Liver (tissue), 9 donors: ENCODE data around the gene STK25. TPM values are rescaled to one million over a fixed set of nuclear protein-coding genes. Genes with fewer than 3 reads are reported as not detected.
"Not testable (repeated sequence)": the region's sequence is repeated elsewhere in the genome, so short reads cannot be mapped to it uniquely, and the experiment has no call there.

Source experiments
- DNase-seq: peaks from one replicate; pipeline ENCODE4 v3.0.0-alpha.2; 2017; ENCODE audit warnings: low spot score
- H3K27ac ChIP-seq, 2 donors: one replicate each; pipeline ENCODE4 v1.7.0; 2013; ENCODE audit warnings: inconsistent platforms in 2 of 2, low read length in 2 of 2, control low read depth in 1 of 2, low read depth in 1 of 2, mild to moderate bottlenecking in 1 of 2
- H3K27me3 ChIP-seq, 4 donors: one replicate each; pipeline versions ENCODE4 v1.6.1 to v1.7.0; 2013; ENCODE audit warnings: low read length in 3 of 4, inconsistent platforms in 1 of 4, mild to moderate bottlenecking in 1 of 4, moderate library complexity in 1 of 4; ENCODE audit not compliant: control insufficient read depth in 4 of 4, insufficient read depth in 4 of 4
- H3K36me3 ChIP-seq, 4 donors: one replicate each; pipeline versions ENCODE4 v1.6.1 to v1.7.0; 2013; ENCODE audit warnings: low read length in 3 of 4, mild to moderate bottlenecking in 3 of 4, low read depth in 1 of 4, moderate library complexity in 1 of 4; ENCODE audit not compliant: control insufficient read depth in 4 of 4, insufficient read depth in 3 of 4
- H3K4me1 ChIP-seq, 4 donors: one replicate each; pipeline versions ENCODE4 v1.6.1 to v1.7.0; 2013; ENCODE audit warnings: low read length in 3 of 4, mild to moderate bottlenecking in 3 of 4, moderate library complexity in 1 of 4; ENCODE audit not compliant: control insufficient read depth in 4 of 4, insufficient read depth in 4 of 4
- H3K4me3 ChIP-seq, 3 donors: one replicate each; pipeline versions ENCODE4 v1.6.1 to v1.7.0; 2013; ENCODE audit warnings: low read length in 3 of 3, control low read depth in 1 of 3, low read depth in 1 of 3, mild to moderate bottlenecking in 1 of 3
- H3K9ac ChIP-seq, 2 donors: one replicate each; pipeline ENCODE4 v1.7.0; 2013; ENCODE audit warnings: low read length in 2 of 2, mild to moderate bottlenecking in 2 of 2, moderate library complexity in 2 of 2, control low read depth in 1 of 2, low read depth in 1 of 2
- H3K9me3 ChIP-seq, 4 donors: one replicate each; pipeline versions ENCODE4 v1.6.1 to v1.7.0; 2013; ENCODE audit warnings: low read length in 3 of 4; ENCODE audit not compliant: control insufficient read depth in 4 of 4
- ATF3 ChIP-seq: IDR thresholded peaks from 2 replicates; pipeline ENCODE4 v1.6.1; 2016; ENCODE audit warnings: antibody characterized with exemption
- EGR1 ChIP-seq, 2 donors: IDR thresholded peaks; 2 replicates each; pipeline ENCODE4 v1.6.1; 2016 to 2018; ENCODE audit warnings: antibody characterized with exemption in 2 of 2, low read depth in 2 of 2
- FOXA1 ChIP-seq: IDR thresholded peaks from 2 replicates; pipeline ENCODE4 v1.6.1; 2016; ENCODE audit warnings: antibody characterized with exemption
- FOXA2 ChIP-seq: IDR thresholded peaks from 2 replicates; pipeline ENCODE4 v1.6.1; 2016; ENCODE audit warnings: antibody characterized with exemption
- GABPA ChIP-seq, 2 donors: IDR thresholded peaks in 1 of 2; conservative IDR thresholded peaks in 1 of 2; 2 replicates each; pipeline ENCODE4 v1.6.1; 2016; ENCODE audit warnings: antibody characterized with exemption in 2 of 2, mild to moderate bottlenecking in 1 of 2, moderate library complexity in 1 of 2
- HNF4A ChIP-seq, 2 donors: conservative IDR thresholded peaks; 2 replicates each; pipeline ENCODE4 v1.6.1; 2016; ENCODE audit warnings: antibody characterized with exemption in 2 of 2, mild to moderate bottlenecking in 2 of 2
- HNF4G ChIP-seq: IDR thresholded peaks from 2 replicates; pipeline ENCODE4 v1.6.1; 2016; ENCODE audit warnings: antibody characterized with exemption
- JUND ChIP-seq, 2 donors: IDR thresholded peaks; 2 replicates each; pipeline ENCODE4 v1.6.1; 2016; ENCODE audit warnings: antibody characterized with exemption in 2 of 2
- MAX ChIP-seq: IDR thresholded peaks from 2 replicates; pipeline ENCODE4 v1.6.1; 2016; ENCODE audit warnings: antibody characterized with exemption
- NR2F2 ChIP-seq: IDR thresholded peaks from 2 replicates; pipeline ENCODE4 v1.6.1; 2016; ENCODE audit warnings: antibody characterized with exemption
- RAD21 ChIP-seq, 2 donors: IDR thresholded peaks; 2 replicates each; pipeline ENCODE4 v1.6.1; 2016; ENCODE audit warnings: antibody characterized with exemption in 2 of 2, mild to moderate bottlenecking in 2 of 2
- REST ChIP-seq: IDR thresholded peaks from 2 replicates; pipeline ENCODE4 v1.6.1; 2016; ENCODE audit warnings: antibody characterized with exemption, mild to moderate bottlenecking
- RXRA ChIP-seq, 2 donors: IDR thresholded peaks; 2 replicates each; pipeline ENCODE4 v1.6.1; 2017 to 2018; ENCODE audit warnings: antibody characterized with exemption in 2 of 2, mild to moderate bottlenecking in 1 of 2
- SP1 ChIP-seq: IDR thresholded peaks from 2 replicates; pipeline ENCODE4 v1.6.1; 2018; ENCODE audit warnings: antibody characterized with exemption, mild to moderate bottlenecking
- TAF1 ChIP-seq: conservative IDR thresholded peaks from 2 replicates; pipeline ENCODE4 v1.6.1; 2016; ENCODE audit warnings: antibody characterized with exemption, mild to moderate bottlenecking
- ZBTB33 ChIP-seq: IDR thresholded peaks from 2 replicates; pipeline ENCODE4 v1.6.1; 2016; ENCODE audit warnings: antibody characterized with exemption
- WGBS: extraction: QIAGEN DNeasy Blood & Tissue Kit; methylation state at CpG from one replicate; pipeline ENCODE4 v1.1.7; 2013; 5-methylcytosine and 5-hydroxymethylcytosine counted together
- polyA plus RNA-seq, 2 donors: library from polyadenylated mRNA; stranded (reverse) in 1 of 2; unstranded in 1 of 2; fragments of 200-250 nt in 1 of 2; fragments of >200 nt in 1 of 2; fragmentation: Nextera tagmentation in 1 of 2; extraction: Ambion mirVana in 1 of 2; gene quantifications; one replicate each; pipeline versions ENCODE4 v1.2.1 to v1.2.3, GENCODE V29; 2013 to 2015
- total RNA-seq, 2 donors: library from RNA; depleted of rRNA; stranded (reverse); fragments of >200 nt; gene quantifications; one replicate each; pipeline ENCODE4 v1.2.3, GENCODE V29; 2014
- donor health status: healthy.
- donor health status: healthy.
- donor health status: healthy.
- donor health status: healthy.
- donor health status: healthy.

STK25 gene
- total and polyA plus RNA-seq, 4 donors = 43.4 to 85.6 (median 67.3) TPM

GRCh38 chr2:241530571-241530970 lies 22.2 kb upstream of the STK25 start:
- Histone ChIP-seq H3K4me1 (no peaks in the 10 kb centered on the region), H3K27me3 (no peaks in the 10 kb centered on the region), H3K9ac (no peak overlapping the region), H3K4me3 (no peak overlapping the region), H3K9me3 (no peaks in the 10 kb centered on the region), H3K36me3 (no peaks in the 10 kb centered on the region), H3K27ac (no peak overlapping the region)
- DNase-seq = no peak
- WGBS = 79% methylated on average over 8 of the region's 8 CpGs
- TF ChIP-seq REST = no peak
- no peak for TF ChIP-seq EGR1 (IDR thresholded peaks at IDR 0.05; ENCODE audit: low read depth in 2 of 2)
- no peak for TF ChIP-seq JUND (IDR thresholded peaks at IDR 0.05)

- not testable (repeated sequence) for H3K27me3 ChIP-seq, H3K4me1 ChIP-seq, H3K27ac ChIP-seq, DNase-seq, H3K36me3 ChIP-seq, H3K9ac ChIP-seq, H3K9me3 ChIP-seq, H3K4me3 ChIP-seq
- WGBS = 89% methylated on average over 31 of the region's 31 CpGs
These were observed 17.7 kb upstream of the STK25 start for GRCh38 chr2:241525818-241526780.

GRCh38 chr2:241522477-241522876 lies 14.1 kb upstream of the STK25 start:
- no peak for DNase-seq
- Histone ChIP-seq H3K27ac (no peak overlapping the region), H3K4me3 (no peak overlapping the region), H3K36me3 (no peaks in the 10 kb centered on the region), H3K27me3 (no peaks in the 10 kb centered on the region), H3K9ac (no peak overlapping the region), H3K4me1 (no peaks in the 10 kb centered on the region), H3K9me3 (no peaks in the 10 kb centered on the region)
- 81% methylated on average over 5 of the region's 5 CpGs for WGBS
- TF ChIP-seq JUND (IDR thresholded peaks at IDR 0.05) (no peak), HNF4A (conservative IDR thresholded peaks at IDR 0.05) (no peak), HNF4G (no peak), FOXA1 (no peak), TAF1 (no peak), GABPA (IDR thresholded peaks at IDR 0.05 in 1 of 2, conservative IDR thresholded peaks at IDR 0.05 in 1 of 2) (no peak), NR2F2 (no peak), REST (no peak), RXRA (IDR thresholded peaks at IDR 0.05) (no peak), MAX (no peak), ZBTB33 (no peak), ATF3 (no peak), FOXA2 (no peak), SP1 (no peak), EGR1 (IDR thresholded peaks at IDR 0.05; ENCODE audit: low read depth in 2 of 2) (no peak), RAD21 (IDR thresholded peaks at IDR 0.05) (no peak)
